A549 (cell line): ENCODE measurements around the gene CCDC167. TPM values are rescaled to one million over a fixed set of nuclear protein-coding genes. Genes with fewer than 3 reads are reported as not detected.

Experiments used
- ATAC-seq, 2 experiments: fragments of 200-7000 bp in 1 of 2; fragments of >200 bp in 1 of 2; cut with Nextera tagmentation in 1 of 2; cut with Tn5 transposase in 1 of 2; 3 replicates each; pipeline versions ENCODE4 v1.8.0 to v1.9.1; 2018 to 2020; ENCODE audit warnings: mild to moderate bottlenecking in 1 of 2, moderate library complexity in 1 of 2
- CTCF ChIA-PET: fragments of 300-600 bp; sonication (Branson Sonifier 250); formaldehyde crosslinking; extraction: SDS; loops from one replicate; lab custom pipeline; 2021; ENCODE audit warnings: antibody characterized with exemption, inconsistent platforms; lab: Yijun Ruan, JAX
- POLR2A ChIA-PET: fragments of 350-600 bp; formaldehyde crosslinking; extraction: SDS; loops from one replicate; lab custom pipeline; 2021; ENCODE audit warnings: antibody characterized with exemption, inconsistent platforms; lab: Yijun Ruan, JAX
- DNase-seq, 2 experiments: peaks; one replicate each; pipeline versions ENCODE4 v3.0.0 to v3.0.0-alpha.2; 2011 to 2016; ENCODE audit warnings: low read depth in 1 of 2, low spot score in 1 of 2
- FAIRE-seq: peaks from 2 replicates; lab custom pipeline; 2011; peaks lifted over from hg19 to GRCh38; lab: Jason Lieb, UNC
- H3K27ac ChIP-seq, 2 experiments: fragments of >200 bp; sonication (Bioruptor Twin); formaldehyde crosslinking; 3 replicates each; pipeline ENCODE4 v1.5.1; 2016 to 2017
- H3K4me1 ChIP-seq: fragments of >200 bp; sonication (Bioruptor Twin); formaldehyde crosslinking; 3 replicates; pipeline ENCODE4 v1.6.1; 2016
- H3K4me2 ChIP-seq: fragments of >200 bp; sonication (Bioruptor Twin); formaldehyde crosslinking; 3 replicates; pipeline ENCODE4 v1.6.1; 2016
- H3K4me3 ChIP-seq: fragments of >200 bp; sonication (Bioruptor Twin); formaldehyde crosslinking; 3 replicates; pipeline ENCODE4 v1.5.1; 2016
- H3K9me3 ChIP-seq: fragments of >200 bp; sonication (Bioruptor Twin); formaldehyde crosslinking; 3 replicates; pipeline ENCODE4 v1.6.1; 2016
- CBX2 ChIP-seq: fragments of 200-600 bp; sonication (generic); IDR thresholded peaks from 2 replicates; pipeline ENCODE4 v1.6.1; 2016; ENCODE audit warnings: low read depth, mild to moderate bottlenecking, borderline replicate concordance
- CBX8 ChIP-seq: fragments of 200-600 bp; sonication (generic); IDR thresholded peaks from 2 replicates; pipeline ENCODE4 v1.6.1; 2016
- CEBPB ChIP-seq, 2 experiments: fragments of >200 bp in 1 of 2; sonication (Bioruptor Twin) in 1 of 2; formaldehyde crosslinking in 1 of 2; IDR thresholded peaks; 2 replicates each; pipeline ENCODE4 v1.6.1; 2012 to 2016
- CHD2 ChIP-seq: fragments of 150-350 bp; IDR thresholded peaks from 2 replicates; pipeline ENCODE4 v1.6.1; 2014; ENCODE audit warnings: low read length; ENCODE audit not compliant: partially characterized antibody
- EHF ChIP-seq: fragments of 250-450 bp; sonication (Bioruptor Pico); IDR thresholded peaks from 2 replicates; pipeline ENCODE4 v1.5.0; 2020; ENCODE audit warnings: mild to moderate bottlenecking
- FOSL2 ChIP-seq, 2 experiments: fragments of 450-650 bp in 1 of 2; fragments of >200 bp in 1 of 2; sonication (Bioruptor Twin) in 1 of 2; formaldehyde crosslinking; IDR thresholded peaks; 2 replicates each; pipeline versions ENCODE4 v1.5.0 to v1.6.1; 2016 to 2020; ENCODE audit warnings: mild to moderate bottlenecking in 1 of 2, moderate library complexity in 1 of 2
- FOXS1 ChIP-seq: fragments of 250-450 bp; sonication (Bioruptor Pico); IDR thresholded peaks from 2 replicates; pipeline ENCODE4 v1.5.0; 2020; ENCODE audit warnings: mild to moderate bottlenecking, moderate library complexity
- HDAC2 ChIP-seq: fragments of 200-600 bp; sonication (generic); IDR thresholded peaks from 2 replicates; pipeline ENCODE4 v1.6.1; 2016
- HOXB5 ChIP-seq: fragments of 250-450 bp; sonication (Bioruptor Pico); IDR thresholded peaks from 2 replicates; pipeline ENCODE4 v1.5.0; 2020; ENCODE audit warnings: mild to moderate bottlenecking, moderate library complexity
- JUN ChIP-seq, 2 experiments: fragments of >200 bp; sonication (Bioruptor Twin); formaldehyde crosslinking; IDR thresholded peaks; 2 replicates in 1 of 2; 3 replicates in 1 of 2; pipeline ENCODE4 v1.6.1; 2016 to 2017
- KDM5A ChIP-seq: fragments of 200-600 bp; sonication (generic); IDR thresholded peaks from 2 replicates; pipeline ENCODE4 v1.6.1; 2016; ENCODE audit warnings: antibody characterized with exemption, mild to moderate bottlenecking
- MYC ChIP-seq: IDR thresholded peaks from 2 replicates; pipeline ENCODE4 v1.6.1; 2012; ENCODE audit warnings: mild to moderate bottlenecking, inconsistent platforms, low read length, improper control_type of control experiment, borderline replicate concordance
- NPAS2 ChIP-seq: fragments of 250-450 bp; sonication (Bioruptor Pico); IDR thresholded peaks from 2 replicates; pipeline ENCODE4 v1.8.0; 2022; ENCODE audit warnings: mild to moderate bottlenecking, moderate library complexity, borderline replicate concordance
- NR3C1 ChIP-seq: fragments of >200 bp; sonication (Bioruptor Twin); formaldehyde crosslinking; IDR thresholded peaks from 3 replicates; pipeline ENCODE4 v1.6.1; 2017
- PHF8 ChIP-seq: fragments of 200-600 bp; sonication (generic); IDR thresholded peaks from 2 replicates; pipeline ENCODE4 v1.6.1; 2016; ENCODE audit warnings: low read depth, mild to moderate bottlenecking, antibody characterized with exemption, moderate library complexity, borderline replicate concordance
- RAD21 ChIP-seq, 2 experiments: fragments of >200 bp in 1 of 2; sonication (Bioruptor Twin) in 1 of 2; formaldehyde crosslinking in 1 of 2; IDR thresholded peaks in 1 of 2; conservative IDR thresholded peaks in 1 of 2; 2 replicates in 1 of 2; 3 replicates in 1 of 2; pipeline ENCODE4 v1.6.1; 2012 to 2018; ENCODE audit warnings: inconsistent platforms in 1 of 2
- RCOR1 ChIP-seq: fragments of 150-350 bp; IDR thresholded peaks from 2 replicates; pipeline ENCODE4 v1.6.1; 2014; ENCODE audit warnings: antibody characterized with exemption, low read length, low read depth
- RFX5 ChIP-seq: fragments of 450-650 bp; IDR thresholded peaks from 2 replicates; pipeline ENCODE4 v1.7.1; 2014; ENCODE audit warnings: antibody characterized with exemption, mild to moderate bottlenecking, moderate library complexity
- SMC3 ChIP-seq: fragments of >200 bp; sonication (Bioruptor Twin); formaldehyde crosslinking; IDR thresholded peaks from 3 replicates; pipeline ENCODE4 v1.6.1; 2018; ENCODE audit warnings: inconsistent platforms
- TFCP2L1 ChIP-seq: fragments of 250-450 bp; sonication (Bioruptor Pico); IDR thresholded peaks from 2 replicates; pipeline ENCODE4 v1.5.0; 2021; ENCODE audit warnings: mild to moderate bottlenecking
- ZSCAN20 ChIP-seq: fragments of 250-450 bp; sonication (Bioruptor Pico); IDR thresholded peaks from 2 replicates; pipeline ENCODE4 v1.8.0; 2022; ENCODE audit warnings: mild to moderate bottlenecking, moderate library complexity
- WGBS: methylation state at CpG from one replicate; pipeline ENCODE4 v1.1.6; 2017; ENCODE audit errors: missing lambda C conversion rate; 5-methylcytosine and 5-hydroxymethylcytosine counted together
- polyA plus RNA-seq, 4 experiments: library from polyadenylated mRNA; depleted of rRNA in 3 of 4; stranded (reverse); fragments of >200 nt; fragmentation: RNase III in 1 of 4; extraction: RNeasy Plus Mini Kit Qiagen cat#74134 plus additional on column Dnase treatment in 1 of 4; gene quantifications; 2 replicates in 3 of 4; 3 replicates in 1 of 4; pipeline ENCODE4 v1.2.3, GENCODE V29; 2011 to 2017
- TF ChIP-seq, protein P1 (sequence below): IDR thresholded peaks from 2 replicates; pipeline ENCODE4 v1.6.1; 2012
- TF ChIP-seq, protein P2 (sequence below): IDR thresholded peaks from 2 replicates; pipeline ENCODE4 v1.6.1; 2012; ENCODE audit warnings: low read depth, borderline replicate concordance
- TF ChIP-seq, protein P3 (sequence below): fragments of 450-650 bp; IDR thresholded peaks from 2 replicates; pipeline ENCODE4 v1.6.1; 2014; ENCODE audit warnings: antibody characterized with exemption
- TF ChIP-seq, protein P4 (sequence below): fragments of 250-450 bp; sonication (Bioruptor Pico); IDR thresholded peaks from 2 replicates; pipeline ENCODE4 v1.5.0; 2021; ENCODE audit warnings: mild to moderate bottlenecking, moderate library complexity, borderline replicate concordance
- TF ChIP-seq, protein P5 (sequence below): fragments of 250-450 bp; sonication (Bioruptor Pico); IDR thresholded peaks from 2 replicates; pipeline ENCODE4 v1.5.0; 2020; ENCODE audit warnings: low read depth, mild to moderate bottlenecking, moderate library complexity

CCDC167 gene
- polyA plus RNA-seq, 2 of the 4 experiments (the other 2 are of a cell fraction) = 35.1 to 39.1 TPM

DNA sequence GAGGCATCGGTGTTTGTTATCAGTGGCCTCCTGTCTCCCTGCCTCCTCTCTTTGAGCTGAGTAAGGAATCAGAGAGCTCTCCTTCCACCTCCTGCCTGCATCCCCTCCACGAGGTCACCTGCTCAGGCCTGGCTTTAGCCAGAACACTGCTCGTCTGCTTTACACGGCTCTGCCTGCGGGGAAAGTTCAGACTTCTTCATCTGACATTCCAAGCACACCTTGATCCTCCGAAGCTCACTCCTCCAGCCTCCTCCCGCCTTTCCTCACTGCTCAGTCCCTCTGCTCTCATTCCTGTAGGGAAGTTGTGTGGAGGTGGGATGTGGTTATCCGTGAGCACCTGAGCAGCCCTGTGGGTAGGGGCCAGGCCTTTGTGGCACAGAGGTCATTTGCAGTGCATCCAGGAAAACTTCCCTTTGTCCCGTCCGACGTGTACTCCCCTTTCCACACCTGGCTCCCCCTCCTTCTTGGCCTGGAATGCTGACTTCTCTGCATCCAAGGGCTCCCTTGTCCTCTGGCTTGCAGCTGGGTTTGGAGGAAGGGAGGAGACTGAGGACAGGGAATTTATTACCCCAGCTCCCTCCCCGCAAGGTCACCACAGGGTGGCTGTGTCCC, 12.8 kb upstream of the CCDC167 start:
- no peak for ATAC-seq
- WGBS = 63% methylated on average over 11 of the region's 12 CpGs
- TF ChIP-seq MYC = no peak
- TF ChIP-seq FOSL2 (IDR thresholded peaks at IDR 0.05) = no peak
- TF ChIP-seq FOSL2 (CRISPR knock-in tag; IDR thresholded peaks at IDR 0.05) = no peak
- TF ChIP-seq KDM5A = no peak
- TF ChIP-seq CHD2 = no peak
- no peak for TF ChIP-seq CBX8
- no peak for TF ChIP-seq RAD21 (conservative IDR thresholded peaks at IDR 0.05 in 1 of 2, IDR thresholded peaks at IDR 0.05 in 1 of 2)
- no peak for TF ChIP-seq RFX5
- TF ChIP-seq CEBPB (IDR thresholded peaks at IDR 0.05) = no peak
- TF ChIP-seq SMC3 = no peak
- TF ChIP-seq CBX2 = no peak
- TF ChIP-seq TFCP2L1 = no peak
- TF ChIP-seq, all 56 proteins: peak for 0
- no peaks in the 10 kb centered on the region for H3K9me3 ChIP-seq
- FAIRE-seq (no peak), DNase-seq (no peak)
- H3K4me3 ChIP-seq = no peak overlapping the region
- no peak overlapping the region for H3K4me2 ChIP-seq
- no peak overlapping the region for H3K27ac ChIP-seq
- ChIA-PET POLR2A (no interaction called here), CTCF (interaction anchor here (1.2 kb wide), 1 partner anchor 21 kb away, joined by 3 read pairs; no protein-coding TSS in a partner anchor)
- peaks cover 11% of the 10 kb centered on the region; the same call in 1 of the 3 replicates for H3K4me1 ChIP-seq

DNA sequence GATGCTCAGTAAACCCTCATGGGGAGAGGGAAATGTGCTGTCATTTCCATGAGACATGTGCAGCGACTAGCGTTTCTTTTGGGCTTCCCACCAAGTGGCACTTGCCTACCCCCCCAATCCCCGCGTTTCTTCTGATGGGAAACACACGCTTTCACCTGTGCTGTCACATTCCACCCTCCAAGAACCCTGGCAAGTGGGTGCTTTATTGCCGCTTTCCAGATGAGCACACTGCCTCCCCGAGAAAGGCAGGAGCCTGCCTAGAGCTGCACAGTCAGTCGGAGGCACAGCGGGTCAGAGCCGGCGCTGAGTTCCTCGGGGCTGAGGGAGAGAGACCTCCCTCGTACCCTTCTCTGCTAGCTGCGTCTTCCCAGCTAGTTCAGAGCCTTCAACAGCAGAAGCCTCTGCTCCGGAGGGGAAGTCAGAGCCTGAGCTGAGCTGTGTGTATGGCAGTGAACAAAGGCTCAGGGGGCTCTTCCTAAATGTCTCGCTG, 12.3 kb upstream of the CCDC167 start:
- WGBS = 89% methylated on average over 5 of the region's 16 CpGs
- Histone ChIP-seq H3K4me2 (no peak overlapping the region), H3K27ac (no peak overlapping the region), H3K4me3 (no peak overlapping the region), H3K9me3 (no peaks in the 10 kb centered on the region), H3K4me1 (peaks cover 11% of the 10 kb centered on the region; the same call in 1 of the 3 replicates)
- FAIRE-seq (no peak), DNase-seq (no peak), ATAC-seq (no peak)
- ChIA-PET CTCF (interaction anchor here (1.2 kb wide), 1 partner anchor 21 kb away, joined by 3 read pairs; no protein-coding TSS in a partner anchor), POLR2A (no interaction called here)
- TF ChIP-seq, protein P1, sequence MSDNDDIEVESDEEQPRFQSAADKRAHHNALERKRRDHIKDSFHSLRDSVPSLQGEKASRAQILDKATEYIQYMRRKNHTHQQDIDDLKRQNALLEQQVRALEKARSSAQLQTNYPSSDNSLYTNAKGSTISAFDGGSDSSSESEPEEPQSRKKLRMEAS = no peak
- TF ChIP-seq, protein P2, sequence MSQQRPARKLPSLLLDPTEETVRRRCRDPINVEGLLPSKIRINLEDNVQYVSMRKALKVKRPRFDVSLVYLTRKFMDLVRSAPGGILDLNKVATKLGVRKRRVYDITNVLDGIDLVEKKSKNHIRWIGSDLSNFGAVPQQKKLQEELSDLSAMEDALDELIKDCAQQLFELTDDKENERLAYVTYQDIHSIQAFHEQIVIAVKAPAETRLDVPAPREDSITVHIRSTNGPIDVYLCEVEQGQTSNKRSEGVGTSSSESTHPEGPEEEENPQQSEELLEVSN = no peak
- no peak for TF ChIP-seq ZSCAN20 (CRISPR knock-in tag)
- TF ChIP-seq RCOR1 = no peak
- no peak for TF ChIP-seq FOSL2 (IDR thresholded peaks at IDR 0.05)
- TF ChIP-seq FOSL2 (CRISPR knock-in tag; IDR thresholded peaks at IDR 0.05) = no peak
- no peak for TF ChIP-seq NR3C1
- no peak for TF ChIP-seq TFCP2L1
- no peak for TF ChIP-seq NPAS2 (CRISPR knock-in tag)
- no peak for TF ChIP-seq CHD2
- TF ChIP-seq PHF8 = no peak
- no peak for TF ChIP-seq EHF (CRISPR knock-in tag)
- no peak for TF ChIP-seq JUN (IDR thresholded peaks at IDR 0.05)
- TF ChIP-seq FOXS1 (CRISPR knock-in tag) = no peak
- no peak for TF ChIP-seq HOXB5 (CRISPR knock-in tag)
- TF ChIP-seq HDAC2 = no peak
- TF ChIP-seq, protein P3, sequence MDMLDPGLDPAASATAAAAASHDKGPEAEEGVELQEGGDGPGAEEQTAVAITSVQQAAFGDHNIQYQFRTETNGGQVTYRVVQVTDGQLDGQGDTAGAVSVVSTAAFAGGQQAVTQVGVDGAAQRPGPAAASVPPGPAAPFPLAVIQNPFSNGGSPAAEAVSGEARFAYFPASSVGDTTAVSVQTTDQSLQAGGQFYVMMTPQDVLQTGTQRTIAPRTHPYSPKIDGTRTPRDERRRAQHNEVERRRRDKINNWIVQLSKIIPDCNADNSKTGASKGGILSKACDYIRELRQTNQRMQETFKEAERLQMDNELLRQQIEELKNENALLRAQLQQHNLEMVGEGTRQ = no peak
- no peak for TF ChIP-seq RAD21 (conservative IDR thresholded peaks at IDR 0.05 in 1 of 2, IDR thresholded peaks at IDR 0.05 in 1 of 2)
- TF ChIP-seq, protein P4, sequence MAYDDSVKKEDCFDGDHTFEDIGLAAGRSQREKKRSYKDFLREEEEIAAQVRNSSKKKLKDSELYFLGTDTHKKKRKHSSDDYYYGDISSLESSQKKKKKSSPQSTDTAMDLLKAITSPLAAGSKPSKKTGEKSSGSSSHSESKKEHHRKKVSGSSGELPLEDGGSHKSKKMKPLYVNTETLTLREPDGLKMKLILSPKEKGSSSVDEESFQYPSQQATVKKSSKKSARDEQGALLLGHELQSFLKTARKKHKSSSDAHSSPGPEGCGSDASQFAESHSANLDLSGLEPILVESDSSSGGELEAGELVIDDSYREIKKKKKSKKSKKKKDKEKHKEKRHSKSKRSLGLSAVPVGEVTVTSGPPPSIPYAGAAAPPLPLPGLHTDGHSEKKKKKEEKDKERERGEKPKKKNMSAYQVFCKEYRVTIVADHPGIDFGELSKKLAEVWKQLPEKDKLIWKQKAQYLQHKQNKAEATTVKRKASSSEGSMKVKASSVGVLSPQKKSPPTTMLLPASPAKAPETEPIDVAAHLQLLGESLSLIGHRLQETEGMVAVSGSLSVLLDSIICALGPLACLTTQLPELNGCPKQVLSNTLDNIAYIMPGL (CRISPR knock-in tag) = no peak
- TF ChIP-seq, protein P5, sequence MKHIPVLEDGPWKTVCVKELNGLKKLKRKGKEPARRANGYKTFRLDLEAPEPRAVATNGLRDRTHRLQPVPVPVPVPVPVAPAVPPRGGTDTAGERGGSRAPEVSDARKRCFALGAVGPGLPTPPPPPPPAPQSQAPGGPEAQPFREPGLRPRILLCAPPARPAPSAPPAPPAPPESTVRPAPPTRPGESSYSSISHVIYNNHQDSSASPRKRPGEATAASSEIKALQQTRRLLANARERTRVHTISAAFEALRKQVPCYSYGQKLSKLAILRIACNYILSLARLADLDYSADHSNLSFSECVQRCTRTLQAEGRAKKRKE (CRISPR knock-in tag) = no peak
